Medulla oblongata (tissue), 1 donor: ENCODE data around the gene CHCHD6.

ENCODE experiments used
- DNase-seq: peaks from one replicate; pipeline ENCODE4 v3.0.0-alpha.2; 2015; ENCODE audit errors: extremely low spot score

CHCHD6 gene

DNA sequence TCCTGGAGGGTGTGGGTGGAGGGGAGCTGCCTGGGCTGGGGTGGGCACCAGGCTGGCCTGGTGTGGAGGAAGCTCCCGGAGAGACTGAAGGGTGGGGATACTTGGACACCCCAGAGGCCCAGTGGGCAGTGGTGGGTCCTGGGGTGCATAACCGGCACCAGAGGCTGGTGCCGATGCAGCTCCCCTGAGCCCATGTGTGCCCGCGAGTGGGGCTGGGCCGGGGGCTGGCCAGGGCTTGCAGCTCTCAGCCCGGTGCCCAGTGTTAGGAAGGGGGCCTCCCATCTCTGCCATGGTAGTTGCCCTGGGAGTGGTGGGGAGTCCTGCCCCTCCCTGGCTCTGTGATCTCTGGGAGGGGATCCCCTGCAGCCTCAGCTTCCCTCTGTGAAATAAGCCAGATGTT lies 288.2 kb downstream of the CHCHD6 start:
- DNase-seq: no peak

- DNase-seq: no peak
These were observed 288.7 kb downstream of the CHCHD6 start for GRCh38 chr3:126992776-126993175.

DNA sequence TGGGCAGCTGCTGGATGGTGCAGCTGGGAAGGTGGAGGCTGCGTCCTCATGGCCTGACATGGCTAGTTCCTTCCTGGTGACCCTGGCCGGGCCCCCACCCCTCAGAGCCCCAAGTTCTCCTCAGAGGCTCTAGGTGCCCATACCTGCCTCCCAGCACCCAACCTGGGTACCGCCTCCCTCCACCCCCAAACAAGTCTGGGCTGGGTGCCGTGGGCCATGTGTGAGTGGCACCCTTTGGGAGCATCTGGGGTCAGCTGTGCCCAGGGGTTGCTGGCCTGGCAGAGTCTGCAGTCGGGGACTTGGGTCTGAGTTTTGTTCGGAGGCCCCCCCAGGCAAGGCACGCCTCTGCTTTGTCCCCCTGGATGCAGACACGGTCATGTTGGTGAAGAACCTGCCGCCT lies 289.4 kb downstream of the CHCHD6 start:
- DNase-seq: no peak

DNA sequence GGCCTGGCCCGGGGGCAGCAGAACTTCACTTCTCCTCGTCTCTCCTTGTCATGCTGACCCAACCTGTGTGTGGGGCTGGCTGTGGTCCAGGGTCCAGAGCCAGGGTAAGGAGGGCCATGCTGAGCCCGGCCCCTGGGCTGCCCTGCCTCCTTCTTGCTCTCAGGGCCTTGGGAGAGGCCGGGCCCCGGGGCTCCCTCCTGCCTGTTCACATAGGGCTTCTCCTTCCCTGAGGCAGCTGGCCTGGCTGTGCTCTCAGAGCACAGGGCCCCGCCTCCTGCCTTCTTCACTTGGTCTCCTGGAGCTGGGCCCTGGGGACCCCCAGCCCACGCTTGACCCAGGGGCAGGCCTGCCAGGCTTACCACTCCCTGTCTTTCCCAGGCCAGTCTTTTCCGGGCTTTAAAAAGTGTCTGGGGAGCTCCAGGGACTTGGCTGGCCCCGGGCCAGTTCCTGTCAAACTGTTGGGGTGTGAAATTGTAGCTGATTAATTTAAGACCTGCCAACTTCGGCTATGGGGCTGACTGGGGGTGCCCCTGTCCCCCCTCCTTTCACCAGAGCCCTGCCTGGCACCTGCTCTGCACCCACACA lies 290.7 kb downstream of the CHCHD6 start:
- DNase-seq: no peak

DNA sequence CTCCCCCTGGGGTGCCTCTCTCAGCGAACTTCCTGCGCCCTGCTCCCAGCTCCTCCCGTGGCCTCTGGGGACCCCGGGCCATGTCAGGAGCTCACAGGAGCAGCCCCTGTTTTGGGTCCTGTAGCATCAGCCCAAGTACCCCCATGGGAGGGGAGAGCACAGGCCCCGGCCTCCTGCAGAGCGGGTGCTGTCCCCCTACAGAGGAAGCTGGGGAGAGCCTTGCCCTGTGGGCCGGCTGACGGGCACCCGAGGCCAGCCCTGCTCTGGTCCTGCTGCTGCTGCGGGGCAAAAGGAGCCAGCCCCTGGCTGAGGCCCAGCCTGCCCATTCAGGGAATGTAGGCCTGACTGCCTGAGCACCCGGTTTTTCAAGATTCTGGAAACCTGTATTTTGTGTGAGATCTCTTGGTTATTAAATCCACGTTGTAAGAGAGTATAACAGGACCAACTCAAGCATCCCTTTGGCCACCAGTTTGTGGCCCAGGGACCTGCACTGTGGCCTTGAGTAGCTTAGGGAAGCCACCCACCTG lies 291.3 kb downstream of the CHCHD6 start:
- no peak for DNase-seq

GRCh38 chr3:126995926-126996512 lies 292.0 kb downstream of the CHCHD6 start:
- no peak for DNase-seq

GRCh38 chr3:126996905-126997304 lies 292.9 kb downstream of the CHCHD6 start:
- DNase-seq: no peak

DNA sequence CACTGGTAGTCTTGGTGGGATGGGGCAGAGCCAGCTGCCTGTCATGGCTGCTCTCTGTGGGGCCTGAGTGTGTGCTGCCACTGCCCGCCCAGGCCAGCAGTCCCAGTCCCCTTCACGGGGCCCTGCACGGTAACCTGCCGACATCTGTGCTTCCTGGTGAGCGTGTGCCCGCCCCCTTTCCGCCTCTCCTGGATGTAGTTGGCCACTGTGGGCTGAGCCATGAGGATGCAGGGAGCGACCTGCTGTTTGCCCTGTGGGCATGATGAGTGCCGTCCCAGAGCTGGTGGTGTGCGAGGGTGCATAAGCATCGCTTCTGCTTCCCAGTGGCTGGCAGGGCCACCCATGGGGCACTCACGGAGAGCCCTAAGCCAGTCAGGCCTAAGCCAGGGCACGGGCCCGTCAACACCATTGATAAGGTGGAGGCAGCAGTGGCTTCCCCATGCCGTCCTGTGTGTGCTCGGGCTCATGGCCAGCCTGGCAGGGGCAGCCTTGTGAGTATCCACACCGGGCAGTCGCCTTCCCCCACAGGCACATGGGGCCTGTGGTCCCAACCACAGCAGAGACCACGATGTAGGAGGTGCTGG lies 293.5 kb downstream of the CHCHD6 start:
- no peak for DNase-seq

DNA sequence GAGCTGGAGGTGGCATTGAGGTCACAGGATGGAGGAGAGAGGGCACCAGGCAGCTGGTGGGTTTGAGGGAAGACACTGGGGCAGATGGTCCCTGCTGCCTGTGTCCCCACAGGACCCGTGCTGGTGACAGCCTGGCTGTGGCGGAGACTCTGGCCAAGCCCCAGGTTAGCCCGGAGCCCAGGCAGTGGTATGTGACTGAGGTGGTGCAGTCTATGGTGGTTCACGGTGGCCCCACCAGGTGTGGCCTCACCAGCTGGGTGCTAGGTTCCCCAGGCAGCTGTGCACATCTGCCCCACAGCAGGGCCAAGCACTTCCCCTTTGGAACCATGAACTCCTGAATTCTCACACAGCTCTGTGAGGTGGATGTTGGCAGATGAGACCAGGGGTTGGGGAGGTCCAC lies 294.3 kb downstream of the CHCHD6 start:
- DNase-seq: no peak

DNA sequence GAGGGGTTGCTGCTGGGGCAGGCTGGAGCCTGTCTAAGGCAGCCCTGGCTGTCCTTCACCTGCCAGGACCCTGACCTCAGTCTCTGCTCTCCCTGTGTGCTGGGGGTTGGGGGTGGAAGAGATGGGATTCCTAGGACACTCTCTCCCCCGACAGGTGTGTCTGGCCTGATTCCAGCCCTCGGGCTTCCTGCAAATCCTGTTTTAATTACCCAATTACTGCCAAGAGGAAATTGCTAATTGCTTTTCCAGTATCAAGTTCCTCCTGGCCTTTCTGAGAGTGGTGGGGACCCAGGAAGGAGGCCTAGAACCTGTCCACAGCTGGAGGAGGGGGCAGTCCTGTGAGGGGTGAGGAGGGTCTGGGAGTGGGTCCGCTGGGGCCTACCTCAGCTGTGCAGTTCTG lies 294.7 kb downstream of the CHCHD6 start:
- DNase-seq: no peak

DNA sequence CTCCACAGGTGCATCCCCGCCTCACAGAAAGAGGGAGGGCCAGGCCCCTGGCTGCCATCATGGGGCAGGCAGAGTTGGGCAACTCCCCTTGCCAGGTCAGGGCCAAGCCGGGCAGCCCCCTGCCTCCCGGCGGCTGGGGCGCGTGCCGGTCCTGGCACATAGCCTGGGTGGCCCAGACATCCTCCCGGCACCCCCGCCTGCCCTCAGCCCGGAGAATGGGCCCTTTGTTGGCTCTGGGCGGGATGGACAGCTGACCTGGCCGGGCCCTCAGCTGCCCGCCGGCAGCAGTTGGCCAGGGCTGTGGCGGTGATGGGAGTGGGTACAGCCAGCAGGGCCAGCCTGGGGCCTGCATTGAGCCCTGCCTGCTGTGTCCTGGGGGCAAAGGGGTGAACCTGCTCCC lies 295.3 kb downstream of the CHCHD6 start:
- DNase-seq: peak; percentile 82

DNA sequence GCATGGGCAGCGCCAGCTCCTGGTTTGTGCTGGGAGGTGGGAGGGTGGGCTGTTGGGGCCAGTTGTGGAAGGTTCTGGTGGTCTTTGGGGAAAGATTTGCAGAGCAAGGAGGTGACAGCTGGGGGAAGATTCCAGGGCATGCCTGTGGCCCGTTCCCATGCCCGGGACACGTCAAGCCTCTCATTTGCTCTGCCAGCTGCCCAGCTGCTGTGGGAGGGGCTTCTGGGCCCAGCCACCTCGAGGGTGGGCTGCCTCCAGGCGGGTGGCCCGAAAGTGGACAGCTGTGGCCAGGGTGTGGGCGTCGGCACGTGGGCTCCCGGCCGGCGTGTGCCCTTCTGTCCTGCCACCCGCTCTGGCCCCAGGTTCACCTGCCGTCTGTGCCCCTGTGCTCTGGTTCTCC lies 296.1 kb downstream of the CHCHD6 start:
- DNase-seq: no peak

DNA sequence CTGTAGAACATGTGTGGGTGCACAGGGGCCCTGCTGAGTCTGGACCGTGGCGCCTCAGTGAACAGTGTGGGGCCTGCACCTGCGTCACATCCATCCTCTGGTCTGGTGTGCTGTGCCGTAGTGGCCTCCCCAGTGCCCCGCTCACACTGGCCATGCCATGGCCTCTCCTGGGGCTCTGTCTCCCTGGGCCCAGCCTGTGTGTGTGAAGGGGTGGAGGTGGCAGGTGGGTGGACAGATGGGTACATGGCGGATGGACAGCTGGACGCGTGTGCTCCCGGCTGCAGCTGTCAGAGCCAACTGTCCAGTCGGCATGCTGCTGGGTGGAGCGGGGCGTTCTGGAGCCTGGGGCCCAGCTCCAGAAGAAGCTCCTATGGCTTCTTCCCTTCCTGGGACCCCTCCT lies 296.7 kb downstream of the CHCHD6 start:
- no peak for DNase-seq

DNA sequence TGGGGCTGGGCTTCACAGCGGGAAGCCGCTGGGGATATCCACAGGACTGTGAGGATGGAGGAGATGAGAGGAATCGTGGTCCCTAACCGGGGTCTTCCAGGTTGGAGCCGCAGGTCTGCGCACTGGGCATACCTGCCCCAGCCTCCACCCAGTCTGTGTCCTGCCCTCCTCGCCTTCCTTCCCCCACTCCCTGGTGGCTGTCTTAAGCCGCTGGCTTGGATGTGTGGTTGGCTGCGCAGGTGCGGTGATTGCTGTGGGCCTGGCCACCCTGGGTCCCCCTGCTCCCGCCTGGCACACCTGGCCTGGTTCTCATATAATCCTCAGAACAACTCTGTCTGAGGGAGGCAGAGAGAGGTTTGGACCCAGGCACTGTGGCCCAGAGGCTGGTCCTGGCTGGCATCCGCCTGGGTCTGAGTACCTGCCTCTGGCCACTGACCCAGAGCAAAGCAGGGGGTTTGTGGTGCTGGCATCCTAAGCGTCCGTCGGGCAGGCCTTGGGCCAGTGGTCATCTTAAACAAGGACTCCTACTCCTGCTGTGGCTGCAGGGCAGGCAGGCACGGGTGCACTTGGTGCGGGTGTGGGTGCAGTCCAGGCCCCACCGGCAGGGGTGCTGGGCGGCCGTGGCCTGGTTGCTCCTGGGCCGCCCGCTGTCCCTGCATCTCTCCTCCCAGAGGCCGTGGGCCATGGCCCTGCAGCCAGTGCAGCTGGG lies 297.6 kb downstream of the CHCHD6 start:
- DNase-seq: no peak

GRCh38 chr3:127002195-127003174 lies 298.4 kb downstream of the CHCHD6 start:
- DNase-seq: peak; percentile 42

DNA sequence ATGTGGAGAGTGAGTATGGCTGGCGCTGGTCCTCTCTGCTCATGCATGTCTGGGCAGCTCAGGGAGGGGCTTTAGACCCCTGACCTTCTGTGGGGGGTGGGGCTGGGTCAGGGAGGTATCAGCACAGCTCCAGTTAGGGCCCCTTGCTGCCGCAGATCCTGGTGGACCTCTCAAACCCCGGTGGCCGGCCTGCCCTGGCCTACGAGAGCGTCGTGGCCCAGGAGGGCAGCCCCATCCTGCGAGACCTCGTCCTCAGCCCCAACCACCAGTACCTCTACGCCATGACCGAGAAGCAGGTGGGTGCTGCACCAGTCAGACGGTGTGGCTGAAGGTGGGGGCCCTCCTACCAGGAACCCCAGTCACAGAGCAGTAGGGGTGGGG lies 299.1 kb downstream of the CHCHD6 start:
- DNase-seq: no peak

DNA sequence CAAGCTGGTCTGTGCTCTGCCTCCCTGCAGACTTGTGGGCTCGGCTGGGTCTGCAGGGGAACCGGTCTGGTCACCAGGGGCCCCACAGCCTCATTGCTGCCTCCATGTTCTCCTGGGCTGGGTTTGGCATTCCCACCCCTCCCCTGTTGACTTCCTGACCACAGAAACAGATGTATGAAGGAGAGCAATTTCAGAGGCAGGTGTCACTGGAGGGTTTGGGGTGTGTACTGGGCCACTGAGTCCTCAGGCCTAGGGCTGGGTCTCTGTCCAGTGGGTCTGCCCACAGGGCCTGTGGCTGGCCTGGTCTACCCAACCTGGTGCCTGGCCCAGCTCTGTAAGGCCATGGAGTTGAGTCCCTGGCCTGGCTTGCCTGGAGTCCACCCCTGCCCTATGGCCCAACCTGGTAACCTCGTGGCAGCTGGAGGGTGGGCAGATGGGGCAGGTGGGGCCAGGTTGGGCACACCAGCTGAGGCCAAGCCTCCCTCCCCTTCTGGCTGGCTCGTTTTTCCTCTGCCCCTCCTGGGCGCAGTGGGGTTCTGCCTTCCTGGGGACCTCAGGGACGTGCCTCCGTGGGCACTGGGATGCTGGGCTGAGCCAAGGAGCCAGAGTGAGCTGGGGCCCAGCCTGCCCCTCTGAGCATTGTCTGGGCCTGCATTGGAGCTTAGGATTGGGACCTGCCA lies 299.7 kb downstream of the CHCHD6 start:
- no peak for DNase-seq

DNA sequence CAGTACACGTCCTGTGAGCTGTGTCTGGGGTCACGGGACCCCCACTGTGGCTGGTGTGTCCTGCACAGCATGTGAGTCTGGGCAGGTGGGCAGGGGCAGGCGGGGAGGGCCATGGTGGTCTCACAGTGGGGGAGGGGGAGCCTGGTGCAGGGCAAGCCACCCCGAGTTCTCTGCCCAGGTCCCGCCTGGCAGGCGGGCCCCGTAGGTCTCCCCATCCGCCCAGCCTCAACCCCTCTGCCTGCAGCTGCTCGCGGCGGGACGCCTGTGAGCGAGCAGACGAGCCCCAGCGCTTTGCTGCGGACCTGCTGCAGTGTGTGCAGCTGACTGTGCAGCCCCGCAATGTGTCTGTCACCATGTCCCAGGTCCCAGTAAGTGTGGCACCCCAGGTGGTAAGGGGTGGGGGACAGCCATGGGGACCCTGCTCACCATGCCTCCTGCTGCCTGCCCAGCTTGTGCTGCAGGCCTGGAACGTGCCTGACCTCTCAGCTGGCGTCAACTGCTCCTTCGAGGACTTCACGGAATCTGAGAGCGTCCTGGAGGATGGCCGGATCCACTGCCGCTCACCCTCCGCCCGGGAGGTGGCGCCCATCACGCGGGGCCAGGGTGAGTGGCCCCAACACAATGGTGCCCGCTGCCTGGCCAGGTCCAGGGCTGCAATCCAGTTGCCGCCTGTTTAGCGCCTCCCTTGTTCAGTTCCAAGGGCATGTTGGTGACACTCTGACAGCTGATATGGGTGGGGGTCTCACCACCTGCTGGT lies 300.8 kb downstream of the CHCHD6 start:
- no peak for DNase-seq

DNA sequence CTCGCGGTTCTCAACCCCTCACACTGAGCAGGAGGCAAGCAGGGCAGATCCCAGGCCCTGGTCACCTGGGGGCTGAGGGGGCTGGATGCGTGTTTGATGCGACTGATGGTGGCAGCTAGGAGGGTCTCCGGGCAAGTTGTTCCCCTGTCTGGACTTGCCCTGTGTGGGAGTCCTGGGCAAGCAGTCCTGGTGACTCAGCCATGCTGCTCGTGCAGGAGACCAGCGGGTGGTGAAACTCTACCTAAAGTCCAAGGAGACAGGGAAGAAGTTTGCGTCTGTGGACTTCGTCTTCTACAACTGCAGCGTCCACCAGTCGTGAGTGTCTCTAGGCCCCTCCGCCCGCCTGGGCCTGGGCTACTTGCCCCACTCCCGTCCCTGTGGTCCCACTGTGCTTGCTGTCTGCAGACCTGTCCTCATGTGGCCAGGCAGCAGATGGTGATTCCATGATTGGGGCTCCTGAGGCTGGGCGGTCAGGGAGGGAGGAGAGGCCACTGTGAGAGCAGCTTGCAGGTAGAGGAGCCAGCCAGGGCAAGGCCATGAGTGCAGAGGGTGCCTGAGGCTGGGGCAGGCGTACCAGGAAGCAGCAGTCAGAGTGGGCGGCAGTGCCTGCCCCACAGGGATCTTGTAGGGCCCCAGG lies 301.9 kb downstream of the CHCHD6 start:
- DNase-seq: no peak
